AG10803 (cell line): ENCODE data around the gene CALCA.
"Not testable (repeated sequence)": the region's sequence is repeated elsewhere in the genome, so short reads cannot be mapped to it uniquely, and the experiment has no call there.

Experiments
- DNase-seq: peaks from one replicate; pipeline ENCODE4 v3.0.0; 2010; ENCODE audit warnings: low read depth
- H3K4me3 ChIP-seq: 2 replicates; pipeline ENCODE4 v1.5.1; 2011; ENCODE audit warnings: mild to moderate bottlenecking, low read length, control low read depth
- TF ChIP-seq, protein P1 (sequence below): conservative IDR thresholded peaks from 2 replicates; pipeline ENCODE4 v1.5.1; 2011; ENCODE audit warnings: mild to moderate bottlenecking, low read length, control low read depth, inconsistent platforms

CALCA gene, protein sequence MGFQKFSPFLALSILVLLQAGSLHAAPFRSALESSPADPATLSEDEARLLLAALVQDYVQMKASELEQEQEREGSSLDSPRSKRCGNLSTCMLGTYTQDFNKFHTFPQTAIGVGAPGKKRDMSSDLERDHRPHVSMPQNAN

DNA sequence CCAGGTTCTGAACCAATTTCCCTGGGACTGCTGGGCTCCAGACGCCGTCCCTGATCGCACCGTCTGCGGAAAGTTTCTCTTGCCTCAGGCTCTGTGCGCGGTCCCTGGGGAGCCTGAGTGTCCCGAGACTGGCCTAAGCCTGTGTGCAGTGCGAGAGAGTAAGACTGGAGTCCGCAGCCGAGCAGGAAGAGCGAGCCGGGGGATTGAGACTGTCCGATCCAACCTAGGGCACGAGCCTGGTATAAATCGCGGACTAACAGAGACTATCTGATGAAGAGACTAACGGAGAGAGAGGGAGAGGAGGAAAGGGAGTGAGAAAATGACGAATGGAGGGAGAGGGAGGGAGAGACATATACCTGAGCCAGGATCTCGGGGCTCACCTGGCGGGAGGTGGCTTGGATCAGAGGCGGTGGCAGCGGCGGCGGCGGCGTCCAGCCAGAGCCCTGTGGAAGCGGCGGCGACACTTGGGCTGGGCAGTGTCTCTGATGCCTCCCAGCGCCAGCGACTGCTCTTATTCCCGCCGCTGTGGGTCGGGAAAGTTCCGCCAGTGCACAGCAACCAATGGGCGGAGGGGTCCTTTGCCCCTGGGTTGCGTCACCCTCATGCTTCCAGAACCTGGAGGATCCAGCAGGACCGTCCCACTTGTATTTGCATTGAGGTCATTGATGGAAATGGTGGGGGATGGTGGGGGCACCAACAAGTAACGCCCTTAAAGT is at the start of gene CALCA:
Gene CALCA, minus strand, starts transcription at position 487 of the 716 bp plus-strand sequence. CDS start 1,159 bp downstream, outside the sequence.
- no peak within 1 kb of the TSS for H3K4me3 ChIP-seq
- TF ChIP-seq, protein P1, sequence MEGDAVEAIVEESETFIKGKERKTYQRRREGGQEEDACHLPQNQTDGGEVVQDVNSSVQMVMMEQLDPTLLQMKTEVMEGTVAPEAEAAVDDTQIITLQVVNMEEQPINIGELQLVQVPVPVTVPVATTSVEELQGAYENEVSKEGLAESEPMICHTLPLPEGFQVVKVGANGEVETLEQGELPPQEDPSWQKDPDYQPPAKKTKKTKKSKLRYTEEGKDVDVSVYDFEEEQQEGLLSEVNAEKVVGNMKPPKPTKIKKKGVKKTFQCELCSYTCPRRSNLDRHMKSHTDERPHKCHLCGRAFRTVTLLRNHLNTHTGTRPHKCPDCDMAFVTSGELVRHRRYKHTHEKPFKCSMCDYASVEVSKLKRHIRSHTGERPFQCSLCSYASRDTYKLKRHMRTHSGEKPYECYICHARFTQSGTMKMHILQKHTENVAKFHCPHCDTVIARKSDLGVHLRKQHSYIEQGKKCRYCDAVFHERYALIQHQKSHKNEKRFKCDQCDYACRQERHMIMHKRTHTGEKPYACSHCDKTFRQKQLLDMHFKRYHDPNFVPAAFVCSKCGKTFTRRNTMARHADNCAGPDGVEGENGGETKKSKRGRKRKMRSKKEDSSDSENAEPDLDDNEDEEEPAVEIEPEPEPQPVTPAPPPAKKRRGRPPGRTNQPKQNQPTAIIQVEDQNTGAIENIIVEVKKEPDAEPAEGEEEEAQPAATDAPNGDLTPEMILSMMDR, result no peak
- DNase-seq, result no peak

DNA sequence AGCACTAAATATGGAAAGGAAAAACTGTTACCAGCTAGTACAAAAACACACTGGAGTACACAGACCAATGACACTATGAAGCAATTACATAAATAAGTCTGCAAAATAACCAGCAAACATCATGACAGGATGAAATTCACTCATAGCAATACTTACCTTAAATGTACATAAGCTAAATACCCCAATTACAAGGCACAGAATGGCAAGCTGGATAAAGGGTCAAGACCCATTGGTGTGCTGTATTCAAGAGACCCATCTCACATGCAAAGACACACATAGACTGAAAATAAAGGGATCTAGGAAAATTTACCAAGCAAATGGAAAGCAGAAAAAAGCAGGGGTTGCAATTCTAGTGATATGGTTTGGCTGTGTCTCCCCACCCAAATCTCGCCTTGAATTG is 44.0 kb upstream of the CALCA start:
- H3K4me3 ChIP-seq, result no peak overlapping the region
- TF ChIP-seq, protein P1, result no peak
- no peak for DNase-seq

DNA sequence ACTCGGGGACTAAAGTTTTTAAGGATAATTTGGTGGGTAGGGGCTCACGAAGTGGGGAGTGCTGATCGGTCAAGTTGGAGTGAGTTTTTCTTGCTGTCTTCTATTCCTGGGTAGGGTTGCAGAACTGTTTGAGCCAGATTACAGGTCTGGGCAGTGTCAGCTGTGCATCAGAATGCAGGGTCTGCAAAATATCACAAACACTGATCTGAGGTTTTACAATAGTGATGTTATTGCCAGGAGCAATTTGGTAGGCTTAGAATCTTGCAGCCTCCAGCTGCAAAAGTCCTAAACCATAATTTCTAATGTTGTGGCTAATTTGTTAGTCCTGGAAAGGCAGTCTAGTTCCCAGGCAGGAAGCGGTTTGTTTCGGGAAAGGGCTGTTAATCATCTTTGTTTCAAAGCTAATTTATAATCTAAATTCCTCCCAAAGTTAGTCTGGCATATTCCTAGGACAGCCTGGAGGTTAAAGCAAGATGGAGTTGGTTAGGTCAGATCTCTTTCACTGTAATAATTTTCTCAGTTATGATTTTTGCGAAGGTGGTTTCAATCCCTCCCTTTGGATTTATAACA is 39.7 kb upstream of the CALCA start:
- H3K4me3 ChIP-seq, result no peak overlapping the region
- no peak for DNase-seq
- TF ChIP-seq, protein P1, result no peak

DNA sequence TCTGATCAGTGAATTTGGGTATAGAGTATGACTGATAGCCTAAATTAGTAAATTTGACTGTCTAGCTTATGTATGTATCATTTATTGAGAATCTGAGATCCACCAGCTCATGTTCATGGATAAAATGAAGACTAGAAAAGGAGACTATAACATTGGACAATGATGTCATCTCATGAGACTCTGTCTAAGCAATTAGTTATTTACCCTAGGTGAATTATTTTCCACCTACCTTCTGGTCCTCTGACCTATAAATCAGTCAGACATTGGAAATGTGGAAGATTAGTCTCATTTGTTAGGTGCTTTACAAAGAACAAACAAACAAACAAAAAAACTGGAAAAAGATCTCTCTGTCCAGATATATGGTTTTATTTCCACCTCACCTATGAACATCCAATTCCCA is 38.7 kb upstream of the CALCA start:
- TF ChIP-seq, protein P1, result no peak
- DNase-seq, result no peak
- no peak overlapping the region for H3K4me3 ChIP-seq

DNA sequence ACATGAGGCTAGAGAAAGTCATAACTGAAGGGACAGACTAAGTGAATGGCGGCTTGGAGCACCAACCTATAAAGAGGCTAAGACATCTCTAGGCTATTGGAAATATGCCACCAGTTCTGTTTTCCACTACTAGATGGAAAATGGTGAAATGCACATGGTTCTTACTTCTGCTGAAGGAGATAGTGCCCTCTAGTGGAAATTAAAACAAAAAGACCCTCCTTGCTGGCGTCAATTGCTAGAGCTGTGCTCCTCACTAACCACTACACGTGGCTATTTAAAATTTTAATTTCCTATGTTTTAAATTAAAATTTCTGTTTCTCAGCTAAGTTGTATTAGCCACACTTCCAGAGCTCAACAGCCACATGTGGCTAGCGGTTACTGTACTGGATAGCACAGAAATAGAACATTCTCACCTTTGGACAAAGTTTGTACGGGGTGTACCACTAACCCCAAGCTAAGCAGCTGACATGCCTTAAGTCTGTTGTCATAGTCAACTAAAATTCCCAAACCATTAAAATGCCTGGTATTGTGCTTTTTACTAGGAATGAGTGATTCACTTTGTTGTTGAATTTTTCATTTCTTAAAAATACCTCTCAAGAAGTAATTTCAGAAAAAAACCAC is 34.1 kb upstream of the CALCA start:
- TF ChIP-seq, protein P1, result peak; percentile 50
- peak; percentile 48 for DNase-seq
- no peak overlapping the region for H3K4me3 ChIP-seq

DNA sequence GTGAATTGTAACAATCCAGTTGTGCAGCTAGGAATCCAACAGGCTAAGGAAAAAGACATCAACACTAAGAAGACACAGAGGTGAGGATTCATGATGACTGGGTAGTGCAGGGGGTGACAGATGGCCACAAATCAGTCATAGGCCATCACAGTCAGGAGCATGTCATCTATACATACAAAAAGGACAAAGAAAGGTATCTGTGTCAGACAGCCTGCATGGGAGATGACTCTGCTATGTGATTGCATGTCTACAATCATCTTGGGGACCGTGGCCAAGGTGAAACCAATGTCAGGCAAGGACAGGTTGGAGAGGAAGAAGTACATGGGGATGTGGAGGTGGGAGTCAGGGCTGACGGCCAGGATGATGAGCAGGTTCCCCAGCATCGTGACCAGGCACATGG is 16.0 kb upstream of the CALCA start:
- DNase-seq, H3K4me3 ChIP-seq: not testable (repeated sequence)

DNA sequence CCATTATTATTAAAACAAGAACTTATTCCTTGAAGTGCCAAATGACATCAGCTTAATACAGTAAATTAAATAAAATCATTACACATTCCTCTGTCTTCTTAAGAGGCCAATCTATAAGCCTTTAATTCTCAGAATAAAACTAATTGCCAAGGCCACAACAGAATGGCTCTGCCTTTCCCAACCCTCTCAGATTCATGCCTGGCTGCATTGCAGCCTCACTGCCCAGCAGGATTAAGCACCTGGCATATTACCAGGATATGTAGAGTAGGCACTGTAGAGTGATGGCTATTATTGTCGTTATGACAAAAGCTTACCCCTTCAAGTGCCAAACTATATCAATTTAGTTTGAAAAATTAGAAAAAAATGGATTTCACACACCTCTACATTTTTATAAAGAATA is 9.4 kb upstream of the CALCA start:
- TF ChIP-seq, protein P1, result no peak
- no peak overlapping the region for H3K4me3 ChIP-seq
- DNase-seq, result no peak
